Omental fat pad (tissue), 4 donors: Measurements from ENCODE around the gene PSMG2. TPM values are rescaled to one million over a fixed set of nuclear protein-coding genes. Genes with fewer than 3 reads are reported as not detected.

Experiments used
- ATAC-seq: fragments of 150-250 bp; one replicate; pipeline ENCODE4 v1.9.1; 2016; ENCODE audit warnings: mild to moderate bottlenecking, moderate library complexity; ENCODE audit not compliant: low FRiP score
- DNase-seq: peaks from one replicate; pipeline ENCODE4 v3.0.0-alpha.2; 2019; ENCODE audit warnings: low spot score
- total RNA-seq, 4 donors: library from RNA; depleted of rRNA; stranded (reverse); fragments of >200 nt; gene quantifications; one replicate each; pipeline ENCODE4 v1.1.0, GENCODE V29; 2016
- TF ChIP-seq, protein P1 (sequence below), 3 donors: fragments of 450-650 bp; IDR thresholded peaks; one replicate each; pipeline ENCODE4 v1.5.1; 2016 to 2017; ENCODE audit warnings: antibody characterized with exemption in 3 of 3, mild to moderate bottlenecking in 3 of 3, moderate library complexity in 2 of 3

Gene PSMG2
- total RNA-seq, 4 donors from 2014 or later = 62.8 to 88.0 (median 69.3) TPM

GRCh38 chr18:12694032-12694431, 8.8 kb upstream of the PSMG2 start:
- no peak for DNase-seq
- TF ChIP-seq, protein P1, sequence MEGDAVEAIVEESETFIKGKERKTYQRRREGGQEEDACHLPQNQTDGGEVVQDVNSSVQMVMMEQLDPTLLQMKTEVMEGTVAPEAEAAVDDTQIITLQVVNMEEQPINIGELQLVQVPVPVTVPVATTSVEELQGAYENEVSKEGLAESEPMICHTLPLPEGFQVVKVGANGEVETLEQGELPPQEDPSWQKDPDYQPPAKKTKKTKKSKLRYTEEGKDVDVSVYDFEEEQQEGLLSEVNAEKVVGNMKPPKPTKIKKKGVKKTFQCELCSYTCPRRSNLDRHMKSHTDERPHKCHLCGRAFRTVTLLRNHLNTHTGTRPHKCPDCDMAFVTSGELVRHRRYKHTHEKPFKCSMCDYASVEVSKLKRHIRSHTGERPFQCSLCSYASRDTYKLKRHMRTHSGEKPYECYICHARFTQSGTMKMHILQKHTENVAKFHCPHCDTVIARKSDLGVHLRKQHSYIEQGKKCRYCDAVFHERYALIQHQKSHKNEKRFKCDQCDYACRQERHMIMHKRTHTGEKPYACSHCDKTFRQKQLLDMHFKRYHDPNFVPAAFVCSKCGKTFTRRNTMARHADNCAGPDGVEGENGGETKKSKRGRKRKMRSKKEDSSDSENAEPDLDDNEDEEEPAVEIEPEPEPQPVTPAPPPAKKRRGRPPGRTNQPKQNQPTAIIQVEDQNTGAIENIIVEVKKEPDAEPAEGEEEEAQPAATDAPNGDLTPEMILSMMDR (IDR thresholded peaks at IDR 0.05) = no peak
- no peak for ATAC-seq

GRCh38 chr18:12699747-12700146, 3.1 kb upstream of the PSMG2 start:
- TF ChIP-seq, protein P1 (IDR thresholded peaks at IDR 0.05) = no peak
- ATAC-seq (no peak), DNase-seq (no peak)

DNA sequence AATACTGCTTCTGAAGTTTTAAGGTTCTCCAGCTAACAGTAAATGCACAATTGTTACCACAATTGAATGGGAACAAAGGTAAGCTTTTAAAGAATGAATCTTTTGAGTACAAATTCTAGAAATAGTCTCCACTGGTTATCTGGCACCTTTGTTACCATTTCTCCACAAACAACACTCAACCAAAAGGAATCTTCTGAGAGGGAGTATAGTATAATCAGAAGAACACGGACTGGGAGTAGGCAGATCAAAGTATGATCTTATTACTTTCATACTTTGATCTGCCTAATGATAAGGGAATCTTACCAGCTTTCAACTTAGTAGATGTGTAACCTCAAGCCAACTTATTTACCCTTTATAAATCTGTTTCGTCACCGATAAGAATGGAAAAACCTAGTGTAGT, 1.7 kb upstream of the PSMG2 start:
- TF ChIP-seq, protein P1 (IDR thresholded peaks at IDR 0.05) = no peak

DNA sequence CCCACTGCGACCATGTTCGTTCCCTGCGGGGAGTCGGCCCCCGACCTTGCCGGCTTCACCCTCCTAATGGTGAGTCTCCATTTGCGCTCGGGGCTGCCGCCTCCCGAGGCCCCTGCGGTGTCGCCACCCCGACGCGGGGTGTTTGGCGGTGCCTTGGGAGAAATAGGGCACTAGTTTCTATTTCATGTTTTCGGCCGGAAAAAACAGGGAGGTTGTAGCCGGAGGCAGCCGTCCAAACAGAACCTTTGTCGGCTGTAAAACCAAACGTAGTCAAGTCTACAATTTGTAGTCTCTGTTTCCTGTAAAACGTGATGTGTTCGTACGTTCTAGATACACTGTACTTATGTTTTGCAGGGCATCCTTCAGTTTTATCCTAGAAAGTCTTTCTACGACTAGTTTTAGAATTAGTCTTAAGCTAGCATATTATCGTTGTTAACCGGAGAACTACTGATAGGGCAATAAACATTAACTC, 290 bp downstream of the PSMG2 start:
- TF ChIP-seq, protein P1 (IDR thresholded peaks at IDR 0.05) = no peak
- ATAC-seq = peak; percentile 19

More for the DNA sequence above, 1.7 kb upstream of the PSMG2 start:
- DNase-seq (no peak), ATAC-seq (no peak)

DNA sequence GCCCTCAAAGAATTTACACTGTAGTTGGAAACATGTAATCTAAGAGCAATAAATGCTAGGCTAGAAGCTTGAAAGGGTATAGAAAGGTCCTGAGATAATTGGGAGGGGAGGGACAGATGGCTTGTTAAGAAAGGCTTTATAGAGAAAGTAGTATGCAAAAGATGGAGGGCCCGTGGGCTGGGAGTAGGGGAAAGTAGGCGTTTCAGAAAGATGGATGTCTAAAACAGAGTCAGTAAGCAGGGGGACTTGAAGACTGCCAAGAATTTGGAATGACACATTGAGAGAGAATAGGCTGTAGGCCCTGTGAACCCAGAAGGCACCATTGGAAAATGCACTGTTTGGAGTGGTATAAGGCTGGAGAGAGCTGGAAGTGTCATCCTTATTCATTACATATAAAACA, 822 bp downstream of the PSMG2 start:
- TF ChIP-seq, protein P1 (IDR thresholded peaks at IDR 0.05) = no peak
- DNase-seq (no peak), ATAC-seq (no peak)

More for the DNA sequence above, 290 bp downstream of the PSMG2 start:
- no peak for DNase-seq

DNA sequence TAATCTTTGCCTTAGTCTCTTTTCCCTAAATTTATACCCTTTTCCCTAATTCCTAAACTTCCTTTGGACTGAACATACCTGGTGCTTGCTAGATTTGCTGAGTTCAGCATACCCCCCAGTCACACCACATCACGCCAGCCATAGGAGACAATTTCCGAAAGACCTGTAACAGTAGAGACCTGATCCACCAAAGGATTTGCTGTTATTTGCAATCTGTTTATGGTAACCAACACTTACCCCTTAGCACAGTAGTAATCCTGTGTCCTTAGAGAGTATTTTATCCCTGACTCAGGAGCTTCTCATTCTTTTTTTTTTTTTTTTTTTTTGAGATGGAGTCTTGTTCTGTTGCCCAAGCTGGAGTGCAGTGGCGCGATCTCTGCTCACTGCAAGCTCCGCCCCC, 8.6 kb downstream of the PSMG2 start:
- DNase-seq = no peak
- TF ChIP-seq, protein P1 (IDR thresholded peaks at IDR 0.05) = no peak
- ATAC-seq = no peak

GRCh38 chr18:12721495-12722275, 18.8 kb downstream of the PSMG2 start:
- ATAC-seq (no peak), DNase-seq (no peak)
- TF ChIP-seq, protein P1 (IDR thresholded peaks at IDR 0.05) = no peak
